Ishikawa (cell line): ENCODE data around the gene LAMC3.

Experiments
- CREB1 ChIP-seq: IDR thresholded peaks from 2 replicates; pipeline ENCODE4 v1.6.1; 2012; ENCODE audit warnings: low read depth
- EGR1 ChIP-seq: IDR thresholded peaks from 2 replicates; pipeline ENCODE4 v1.6.1; 2012
- EP300 ChIP-seq: IDR thresholded peaks from 2 replicates; pipeline ENCODE4 v1.6.1; 2012; ENCODE audit warnings: borderline replicate concordance
- FOXM1 ChIP-seq: IDR thresholded peaks from 2 replicates; pipeline ENCODE4 v1.6.1; 2012; ENCODE audit warnings: low read depth, borderline replicate concordance
- MAX ChIP-seq: IDR thresholded peaks from 2 replicates; pipeline ENCODE4 v1.6.1; 2012
- REST ChIP-seq: IDR thresholded peaks from 2 replicates; pipeline ENCODE4 v1.6.1; 2012; ENCODE audit warnings: low read depth, mild to moderate bottlenecking
- TAF1 ChIP-seq: IDR thresholded peaks from 2 replicates; pipeline ENCODE4 v1.6.1; 2012; ENCODE audit warnings: low read depth, mild to moderate bottlenecking
- TCF12 ChIP-seq: IDR thresholded peaks from 2 replicates; pipeline ENCODE4 v1.6.1; 2012; ENCODE audit warnings: low read depth

- TF ChIP-seq MAX: no peak
- no peak for TF ChIP-seq TCF12
- TF ChIP-seq CREB1: no peak
- no peak for TF ChIP-seq EGR1
- TF ChIP-seq REST: no peak
- no peak for TF ChIP-seq EP300
- no peak for TF ChIP-seq TAF1
- TF ChIP-seq FOXM1: no peak
These were observed 83.1 kb downstream of the LAMC3 start for GRCh38 chr9:131092030-131092429.
